ACHN (cell line): Measurements from ENCODE around the gene FAM9C.
"Not testable (repeated sequence)": the region's sequence is repeated elsewhere in the genome, so short reads cannot be mapped to it uniquely, and the experiment has no call there.

Experiments used
- DNase-seq: peaks from one replicate; pipeline ENCODE4 v3.0.0-alpha.2; 2015
- in situ Hi-C: cut with HindIII; loops from 2 replicates; pipeline ENCODE4 v1.10.0; 2017; ENCODE audit warnings: low sequenced_read_pairs, low pct_ligation_motif_present, low pct_unique_long_range_greater_than_20kb

FAM9C gene

GRCh38 chrX:13078739-13079444, 34.5 kb upstream of the FAM9C start:
- in situ Hi-C loops = no loop called here
- no peak for DNase-seq

DNA sequence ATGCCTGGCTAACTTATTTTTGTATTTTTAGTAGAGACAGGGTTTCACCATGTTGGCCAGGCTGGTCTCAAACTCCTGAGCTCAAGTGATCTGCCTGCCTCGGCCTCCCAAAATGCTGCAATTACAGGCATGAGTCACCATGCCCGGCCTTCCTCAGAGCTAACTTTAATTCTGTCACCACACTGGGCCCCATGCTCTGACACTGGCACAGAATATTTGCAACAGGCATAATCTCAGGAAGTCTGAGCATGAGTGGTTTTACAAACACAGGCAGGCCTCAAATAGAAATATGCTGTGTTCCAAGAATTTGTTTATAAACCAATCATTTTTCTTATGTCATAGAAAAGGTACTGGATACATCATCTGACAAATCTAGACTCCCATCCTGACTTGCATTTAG, 32.7 kb upstream of the FAM9C start:
- no peak for DNase-seq
- in situ Hi-C loops = no loop called here

DNA sequence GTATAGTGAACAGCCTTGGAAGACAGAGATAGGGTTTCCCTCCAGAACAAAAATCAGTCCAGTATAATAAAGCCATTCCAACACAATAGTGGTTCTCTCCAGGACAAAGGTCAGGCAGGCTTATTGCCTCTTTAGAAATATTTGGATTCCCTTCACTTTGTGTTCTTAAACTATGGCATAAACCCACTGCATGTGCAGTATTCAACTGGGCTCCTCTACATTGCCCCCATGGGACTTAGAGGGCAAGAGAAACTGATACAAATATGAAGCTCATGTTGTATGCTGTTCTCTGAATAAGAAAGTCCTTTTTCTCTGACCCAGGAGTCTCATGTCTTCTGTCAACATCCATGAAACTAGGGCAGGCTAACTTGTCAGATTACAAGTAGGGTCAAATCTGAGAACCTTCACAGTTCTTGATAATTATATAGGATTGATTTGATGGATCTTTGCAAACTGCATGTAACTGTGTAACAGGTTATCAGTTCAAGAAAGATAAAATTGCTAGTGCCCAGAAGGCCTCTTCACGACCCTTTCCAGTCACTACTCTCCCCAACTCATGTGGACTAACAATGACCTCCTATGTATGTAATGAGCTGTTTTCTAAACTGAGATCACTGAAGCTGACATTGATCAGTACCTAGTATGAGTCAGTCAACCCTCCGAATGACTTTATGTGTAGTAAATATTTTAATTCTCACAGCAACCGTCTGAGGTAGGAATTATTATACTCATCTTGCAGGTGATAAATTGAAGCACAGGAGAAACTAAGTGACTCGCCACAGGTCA, 31.9 kb upstream of the FAM9C start:
- in situ Hi-C loops = no loop called here
- no peak for DNase-seq

DNA sequence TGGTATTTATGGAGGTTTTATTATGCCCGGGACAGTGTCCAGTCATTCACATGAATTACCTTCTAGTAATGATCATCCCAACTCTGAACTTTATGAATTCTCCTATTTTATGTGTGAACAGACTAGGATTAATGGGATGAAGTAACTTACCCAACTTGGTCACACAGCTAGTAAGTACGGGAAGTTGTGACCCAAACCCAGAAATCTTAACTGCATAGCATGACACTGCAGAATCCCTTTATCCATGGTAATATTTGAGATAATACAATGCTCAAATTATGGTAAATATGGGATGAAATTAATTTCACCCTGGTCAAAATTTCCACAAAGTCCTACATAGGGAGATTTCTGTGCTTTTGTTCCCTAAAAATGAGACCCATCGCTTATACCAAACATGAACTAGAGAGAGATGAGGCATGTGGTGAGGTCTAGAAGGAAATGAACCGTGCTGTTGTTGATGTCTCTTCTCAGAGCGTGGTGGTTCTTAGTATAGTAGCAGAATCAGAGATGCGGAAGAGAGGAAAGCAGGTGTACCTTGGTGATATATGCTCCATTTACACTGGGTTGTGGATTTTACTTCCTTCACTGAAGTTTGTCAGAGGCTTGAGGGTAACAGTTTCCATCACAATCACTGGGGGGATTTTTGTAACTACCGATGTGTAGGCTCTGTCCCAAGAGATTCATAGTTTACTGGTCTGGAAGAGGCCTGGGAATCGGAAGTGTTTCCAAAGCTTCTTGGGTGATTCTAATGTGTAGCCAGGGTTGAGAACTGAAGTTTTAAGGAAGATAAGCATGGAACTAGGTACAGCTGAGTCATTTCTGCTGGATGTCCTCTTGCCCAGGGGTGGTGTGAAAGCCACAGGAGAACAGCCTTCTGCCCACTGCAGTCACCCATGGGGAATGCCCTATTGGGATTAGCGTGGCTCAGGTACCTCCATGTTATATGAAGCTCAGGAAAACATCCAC, 30.2 kb upstream of the FAM9C start:
- in situ Hi-C loops = no loop called here

GRCh38 chrX:13069771-13070416, 25.5 kb upstream of the FAM9C start:
- DNase-seq = no peak
- in situ Hi-C loops = no loop called here

More for the DNA sequence above, 30.2 kb upstream of the FAM9C start:
- DNase-seq = no peak

GRCh38 chrX:13068651-13069050, 24.2 kb upstream of the FAM9C start:
- in situ Hi-C loops = no loop called here
- DNase-seq = no peak

GRCh38 chrX:13067773-13068172, 23.4 kb upstream of the FAM9C start:
- no peak for DNase-seq
- in situ Hi-C loops = no loop called here

DNA sequence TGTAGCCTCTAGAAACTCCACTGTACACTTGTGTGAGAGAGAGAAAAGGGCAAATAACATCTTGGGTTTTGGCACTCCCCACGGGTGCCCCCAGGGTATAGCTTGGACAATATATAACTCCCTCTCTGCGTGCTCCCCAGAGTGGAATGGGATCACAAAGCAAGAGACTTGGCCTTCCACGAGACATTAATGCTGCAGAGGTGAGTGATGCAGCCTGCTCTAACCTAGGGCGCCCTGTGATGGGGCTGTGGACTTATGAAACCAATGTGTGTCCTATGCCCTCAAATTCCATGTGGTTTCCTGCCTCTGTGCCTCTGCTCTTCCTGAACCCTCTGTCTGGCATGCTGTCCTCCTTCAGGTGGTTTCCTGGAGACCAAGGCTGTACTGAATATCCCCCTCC, 22.0 kb upstream of the FAM9C start:
- in situ Hi-C loops = no loop called here
- no peak for DNase-seq

GRCh38 chrX:13064599-13065143, 20.3 kb upstream of the FAM9C start:
- in situ Hi-C loops = no loop called here
- DNase-seq = no peak

DNA sequence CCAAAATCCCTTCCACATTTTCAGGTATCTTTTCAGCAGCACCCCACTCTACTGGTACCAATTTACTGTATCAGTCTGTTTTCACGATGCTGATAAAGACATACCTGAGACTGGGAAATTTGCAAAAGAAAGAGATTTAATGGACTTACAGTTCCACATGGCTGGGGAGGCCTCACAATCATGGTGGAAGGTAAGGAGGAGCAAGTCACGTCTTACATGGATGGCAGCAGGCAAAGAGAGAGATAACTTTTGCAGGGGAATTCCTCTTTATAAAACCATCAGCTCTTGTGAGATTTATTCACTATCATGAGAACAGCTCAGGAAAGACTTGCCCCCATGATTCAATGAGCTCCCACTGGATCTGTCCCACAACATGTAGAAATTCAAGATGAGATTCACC, 18.7 kb upstream of the FAM9C start:
- in situ Hi-C loops, DNase-seq: not testable (repeated sequence)

GRCh38 chrX:13062331-13062730, 17.9 kb upstream of the FAM9C start:
- in situ Hi-C loops, DNase-seq: not testable (repeated sequence)

DNA sequence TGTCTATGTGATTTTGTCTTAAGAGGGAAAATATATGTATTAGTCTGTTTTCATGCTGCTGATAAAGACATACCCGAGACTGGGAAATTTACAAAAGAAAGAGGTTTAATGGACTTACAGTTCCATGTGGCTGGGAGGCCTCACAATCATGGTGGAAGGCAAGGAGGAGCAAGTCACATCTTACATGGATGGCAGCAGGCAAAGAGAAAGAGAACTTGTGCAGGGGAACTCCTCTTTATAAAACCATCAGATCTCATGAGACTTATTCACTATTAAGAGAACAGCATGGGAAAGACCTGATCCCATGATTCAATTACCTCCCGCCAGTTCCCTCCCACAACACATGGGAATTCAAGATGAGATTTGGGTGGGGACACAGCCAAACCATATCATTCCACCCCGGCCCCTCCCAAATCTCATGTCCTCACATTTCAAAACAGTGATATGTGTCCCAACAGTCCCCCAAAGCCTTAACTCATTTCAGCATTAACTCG, 16.8 kb upstream of the FAM9C start:
- in situ Hi-C loops, DNase-seq: not testable (repeated sequence)

- in situ Hi-C loops = no loop called here
Measured at GRCh38 chrX:13059637-13060499, 15.4 kb upstream of the FAM9C start.

DNA sequence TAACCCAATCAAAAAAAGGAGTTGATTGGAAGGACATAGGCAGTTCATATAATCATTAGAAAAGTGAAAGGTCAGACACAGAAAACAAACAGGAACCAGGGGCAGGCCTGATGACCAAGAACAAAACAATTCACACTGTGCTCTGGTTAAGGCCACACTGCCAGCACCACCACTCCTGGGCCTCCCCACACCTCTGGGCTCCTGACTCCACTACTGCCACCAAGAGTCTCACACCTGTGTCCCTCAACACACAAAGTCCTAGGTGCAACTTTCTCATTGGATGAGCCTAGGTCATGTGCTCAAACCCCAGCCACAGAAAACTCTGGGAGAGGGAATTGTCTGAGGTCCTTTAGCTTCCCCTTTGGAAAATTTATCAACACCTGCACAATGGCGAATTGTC, 11.1 kb upstream of the FAM9C start:
- in situ Hi-C loops = no loop called here

More at GRCh38 chrX:13059637-13060499, 15.4 kb upstream of the FAM9C start:
- DNase-seq = peak; percentile 9

DNA sequence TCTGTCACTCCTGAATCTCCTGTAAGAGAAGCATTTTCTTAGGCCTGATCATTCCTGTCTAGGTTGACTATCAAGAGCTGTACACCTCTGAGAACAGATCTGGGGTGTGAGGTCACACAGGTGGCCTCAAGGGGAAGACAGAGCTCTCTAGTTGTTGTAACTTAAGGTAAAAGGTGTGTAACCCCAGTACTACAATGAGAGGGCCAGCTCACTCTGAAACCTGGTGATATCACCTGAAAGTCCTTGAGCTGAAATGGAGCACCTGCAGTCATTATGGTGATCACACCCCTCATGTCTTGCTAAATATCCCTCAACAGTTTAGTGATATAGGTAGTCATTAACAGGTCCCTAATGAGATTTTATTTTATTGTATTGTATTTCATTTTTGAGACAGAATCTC, 8.8 kb upstream of the FAM9C start:
- DNase-seq = no peak
- in situ Hi-C loops = no loop called here

More for the DNA sequence above, 11.1 kb upstream of the FAM9C start:
- DNase-seq = no peak

- in situ Hi-C loops = no loop called here
- no peak for DNase-seq
Measured at GRCh38 chrX:13051529-13052172, 7.2 kb upstream of the FAM9C start.

DNA sequence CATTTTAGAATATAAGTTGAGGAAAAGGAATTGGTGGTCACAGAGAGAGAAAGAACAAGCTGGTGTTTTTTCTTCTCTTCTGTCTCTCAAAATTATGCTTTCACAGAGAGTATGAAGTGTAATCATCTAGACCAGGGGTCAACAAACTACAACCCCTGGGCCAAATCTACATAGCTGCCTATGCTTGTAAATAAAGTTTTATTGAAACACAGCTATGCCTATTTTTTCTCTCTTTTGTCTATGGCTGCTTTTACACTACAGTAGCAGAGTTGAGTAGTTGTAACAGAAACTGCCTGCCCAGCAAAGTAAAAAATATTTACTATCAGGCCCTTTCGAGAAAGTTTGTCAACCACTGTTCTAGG, 6.7 kb upstream of the FAM9C start:
- in situ Hi-C loops = no loop called here
- no peak for DNase-seq
